HEK293 (cell line): ENCODE measurements around the gene STK4.

ENCODE experiments used
- CTCF ChIA-PET: fragments of 350-600 bp; formaldehyde crosslinking; extraction: SDS; loops from one replicate; lab custom pipeline; 2021; ENCODE audit warnings: antibody characterized with exemption; lab: Yijun Ruan, JAX
- POLR2A ChIA-PET: fragments of 300-600 bp; formaldehyde crosslinking; extraction: SDS; loops from one replicate; lab custom pipeline; 2020; ENCODE audit warnings: antibody characterized with exemption, inconsistent platforms; lab: Yijun Ruan, JAX
- H3K27ac ChIP-seq: fragments of 200-500 bp; sonication (Bioruptor generic); 2 replicates; pipeline ENCODE4 v1.5.1; 2014; ENCODE audit warnings: low read depth, low read length, control low read depth, inconsistent platforms; ENCODE audit errors: extremely low read depth
- H3K36me3 ChIP-seq, 2 experiments: fragments of 200-500 bp in 1 of 2; sonication (Bioruptor generic) in 1 of 2; 1 replicate in 1 of 2; 2 replicates in 1 of 2; pipeline ENCODE4 v1.5.1; 2014 to 2017; ENCODE audit warnings: inconsistent platforms in 2 of 2, low read length in 2 of 2; ENCODE audit not compliant: control insufficient read depth in 2 of 2, insufficient read depth in 1 of 2
- H3K4me1 ChIP-seq: fragments of 200-500 bp; sonication (Bioruptor generic); 2 replicates; pipeline ENCODE4 v1.5.1; 2014; ENCODE audit warnings: mild to moderate bottlenecking, low read length, inconsistent platforms; ENCODE audit not compliant: control insufficient read depth, insufficient read depth
- H3K4me3 ChIP-seq: 2 replicates; pipeline ENCODE4 v1.5.1; 2011; ENCODE audit warnings: low read depth, mild to moderate bottlenecking, control low read depth, low read length, moderate library complexity
- H3K9me3 ChIP-seq: fragments of 200-500 bp; sonication (Bioruptor generic); 2 replicates; pipeline ENCODE4 v1.5.1; 2014; ENCODE audit warnings: low read depth, low read length, inconsistent platforms; ENCODE audit not compliant: control insufficient read depth, insufficient read depth
- EGR2 ChIP-seq: fragments of 450-650 bp; formaldehyde crosslinking; IDR thresholded peaks from 2 replicates; pipeline ENCODE4 v1.5.1; 2016; ENCODE audit warnings: low read depth, missing biosample characterization, missing genetic modification characterization
- SCRT2 ChIP-seq: fragments of 450-650 bp; formaldehyde crosslinking; IDR thresholded peaks from 2 replicates; pipeline ENCODE4 v1.5.1; 2016; ENCODE audit warnings: missing biosample characterization, missing genetic modification characterization
- TRIM28 ChIP-seq: IDR thresholded peaks from 2 replicates; pipeline ENCODE4 v1.6.1; 2011; ENCODE audit warnings: low read length, control low read depth, borderline replicate concordance
- ZBTB6 ChIP-seq: fragments of 450-650 bp; formaldehyde crosslinking; IDR thresholded peaks from 2 replicates; pipeline ENCODE4 v1.5.1; 2017; ENCODE audit warnings: missing biosample characterization, missing genetic modification characterization
- ZFP3 ChIP-seq: fragments of 450-650 bp; formaldehyde crosslinking; IDR thresholded peaks from 2 replicates; pipeline ENCODE4 v1.5.1; 2016; ENCODE audit warnings: low read depth, missing biosample characterization, missing genetic modification characterization
- ZNF148 ChIP-seq: fragments of 450-650 bp; formaldehyde crosslinking; IDR thresholded peaks from 2 replicates; pipeline ENCODE4 v1.5.0; 2017; ENCODE audit warnings: missing biosample characterization, missing genetic modification characterization, borderline replicate concordance
- ZNF2 ChIP-seq: fragments of 450-650 bp; formaldehyde crosslinking; IDR thresholded peaks from 2 replicates; pipeline ENCODE4 v1.5.1; 2016; ENCODE audit warnings: missing biosample characterization, missing genetic modification characterization
- ZNF221 ChIP-seq: fragments of 450-650 bp; formaldehyde crosslinking; IDR thresholded peaks from 2 replicates; pipeline ENCODE4 v1.5.1; 2017; ENCODE audit warnings: missing biosample characterization, missing genetic modification characterization, borderline replicate concordance
- ZNF280C ChIP-seq: fragments of 450-650 bp; formaldehyde crosslinking; IDR thresholded peaks from 2 replicates; pipeline ENCODE4 v1.5.1; 2016; ENCODE audit warnings: missing biosample characterization, missing genetic modification characterization
- ZNF292 ChIP-seq: fragments of 450-650 bp; formaldehyde crosslinking; IDR thresholded peaks from 2 replicates; pipeline ENCODE4 v1.5.1; 2016; ENCODE audit warnings: low read depth, missing biosample characterization, missing genetic modification characterization, borderline replicate concordance
- ZNF768 ChIP-seq: fragments of 450-650 bp; formaldehyde crosslinking; IDR thresholded peaks from 2 replicates; pipeline ENCODE4 v1.5.1; 2018; ENCODE audit warnings: missing biosample characterization, mild to moderate bottlenecking, missing genetic modification characterization

The STK4 gene

GRCh38 chr20:44942264-44942973 is 23.9 kb upstream of the STK4 start:
- POLR2A ChIA-PET = interaction anchor here (1.1 to 2.6 kb wide), 3 partner anchors 9 to 18 kb away, joined by 3 to 10 read pairs (median 4); partner anchors contain the start of gene TOMM34
- CTCF ChIA-PET = interaction anchor here (0.5 to 1.1 kb wide), 3 partner anchors 18 to 154 kb away, joined by 3 to 5 read pairs (median 3); partner anchors contain the start of gene TOMM34

GRCh38 chr20:44943828-44944227 is 22.5 kb upstream of the STK4 start:
- CTCF ChIA-PET = no interaction called here
- TF ChIP-seq ZNF2 (tag by site-specific recombination) = no peak
- TF ChIP-seq ZNF768 = no peak
- TF ChIP-seq, all 188 proteins: peak for 0
- Histone ChIP-seq H3K36me3 (peaks cover 17 to 98% of the 10 kb centered on the region in 2 experiments), H3K27ac (no peak overlapping the region), H3K4me3 (no peak overlapping the region), H3K4me1 (no peaks in the 10 kb centered on the region), H3K9me3 (no peaks in the 10 kb centered on the region)
- POLR2A ChIA-PET = no interaction called here

More at GRCh38 chr20:44942264-44942973, 23.9 kb upstream of the STK4 start:
- Histone ChIP-seq H3K4me3 (no peak overlapping the region), H3K4me1 (no peaks in the 10 kb centered on the region), H3K27ac (no peak overlapping the region), H3K9me3 (no peaks in the 10 kb centered on the region), H3K36me3 (peaks cover 15 to 98% of the 10 kb centered on the region in 2 experiments)
- TF ChIP-seq ZFP3 (tag by site-specific recombination) (no peak), SCRT2 (tag by site-specific recombination) (peak; percentile 43; the same call in 1 of the 2 replicates)

- Histone ChIP-seq H3K4me3 (no peak overlapping the region), H3K27ac (no peak overlapping the region), H3K4me1 (no peaks in the 10 kb centered on the region), H3K36me3 (peaks cover 22 to 98% of the 10 kb centered on the region in 2 experiments), H3K9me3 (no peaks in the 10 kb centered on the region)
- no peak for TF ChIP-seq ZNF292 (tag by site-specific recombination)
- no peak for TF ChIP-seq TRIM28
- no peak for TF ChIP-seq EGR2 (tag by site-specific recombination)
- no peak for TF ChIP-seq ZNF148
- no peak for TF ChIP-seq ZNF221 (tag by site-specific recombination)
- TF ChIP-seq ZBTB6 (tag by site-specific recombination) = no peak
- ChIA-PET CTCF (interaction anchor here (0.7 to 1.1 kb wide), 2 partner anchors 18 to 155 kb away, joined by 3 to 4 read pairs; no protein-coding TSS in a partner anchor), POLR2A (no interaction called here)
These were observed 21.1 kb upstream of the STK4 start for GRCh38 chr20:44945261-44945660.

- Histone ChIP-seq H3K36me3 (peaks cover 22 to 100% of the 10 kb centered on the region in 2 experiments), H3K4me3 (no peak overlapping the region), H3K9me3 (no peaks in the 10 kb centered on the region), H3K4me1 (no peaks in the 10 kb centered on the region), H3K27ac (no peak overlapping the region)
- ChIA-PET CTCF (interaction anchor here (0.6 to 0.8 kb wide), 3 partner anchors 16 to 25 kb away, joined by 3 to 6 read pairs (median 3); no protein-coding TSS in a partner anchor), POLR2A (no interaction called here)
- no peak for TF ChIP-seq ZNF280C (tag by site-specific recombination)
These were observed 19.9 kb upstream of the STK4 start for GRCh38 chr20:44946271-44946852.
